SH-SY5Y (cell line): ENCODE measurements around the gene RIPOR1.

ENCODE experiments used
- GATA2 ChIP-seq: IDR thresholded peaks from 2 replicates; pipeline ENCODE4 v1.6.1; 2011; ENCODE audit warnings: mild to moderate bottlenecking, low read depth, low read length
- GATA3 ChIP-seq: IDR thresholded peaks from 2 replicates; pipeline ENCODE4 v1.6.1; 2011; ENCODE audit warnings: low read depth, mild to moderate bottlenecking, low read length, moderate library complexity

- TF ChIP-seq GATA3: no peak
- TF ChIP-seq GATA2: no peak
These were observed 35.3 kb downstream of the RIPOR1 start for GRCh38 chr16:67563708-67564468.
